ENCODE measurements around the gene NINJ2. TPM values are rescaled to one million over a fixed set of nuclear protein-coding genes. Genes with fewer than 3 reads are reported as not detected.

The NINJ2 gene
- total RNA-seq, 1 donor from 2014 or later: not detected

DNA sequence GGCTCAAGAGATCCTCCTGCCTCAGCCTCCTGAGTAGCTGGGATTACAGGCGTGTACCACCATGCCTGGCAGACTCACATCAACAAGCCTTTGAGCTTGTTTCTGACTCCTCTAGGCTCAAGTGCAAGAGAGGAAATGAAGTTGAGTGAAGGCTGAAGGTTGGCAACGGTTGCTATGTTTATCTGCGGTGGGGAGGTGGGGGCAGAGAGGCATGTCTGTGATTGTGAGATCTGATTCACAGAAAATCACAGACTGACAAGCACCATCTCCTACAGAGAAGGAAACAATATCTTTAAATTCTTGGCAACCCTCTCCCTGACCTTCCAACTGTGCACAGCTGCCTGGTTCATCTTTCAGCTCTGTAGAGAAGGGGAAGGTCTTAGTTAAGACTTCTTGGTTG lies 22.1 kb upstream of the NINJ2 start:
- Histone ChIP-seq H3K27ac (ENCODE audit: low read depth, low read length) (no peak overlapping the region), H3K4me3 (ENCODE audit: insufficient read depth, low read depth, low read length) (no peak overlapping the region), H3K9me3 (ENCODE audit: insufficient read depth, low read depth, low read length) (no peaks in the 10 kb centered on the region), H3K27me3 (ENCODE audit: insufficient read depth, low read length) (no peaks in the 10 kb centered on the region), H4K20me1 (ENCODE audit: insufficient read depth, low read length) (no peaks in the 10 kb centered on the region), H3K4me1 (ENCODE audit: insufficient read depth, low read length) (no peaks in the 10 kb centered on the region), H3K4me2 (ENCODE audit: low read length) (peak overlapping the region; percentile 15), H3K79me2 (ENCODE audit: insufficient read depth, low read length) (no peaks in the 10 kb centered on the region), H3K36me3 (ENCODE audit: insufficient read depth, low read length) (no peaks in the 10 kb centered on the region), H3K9ac (ENCODE audit: low read length) (no peak overlapping the region), H2AFZ (ENCODE audit: low read depth, low read length) (no peak overlapping the region)
- TF ChIP-seq CTCF (IDR thresholded peaks at IDR 0.05; ENCODE audit: insufficient read depth, low read depth, low read length) (no peak), EZH2 (IDR thresholded peaks at IDR 0.05; ENCODE audit: insufficient read depth, low read length) (no peak)
- no peaks in the 10 kb centered on the region for H3K36me3 Mint-ChIP-seq (ENCODE audit: low read depth, unreplicated experiment)
- H3K27ac Mint-ChIP-seq (ENCODE audit: unreplicated experiment): peak overlapping the region; percentile 26
- peaks cover 2% of the 10 kb centered on the region for H3K27me3 Mint-ChIP-seq (ENCODE audit: low read depth, unreplicated experiment)
- DNase-seq (ENCODE audit: low read depth) (peak; percentile 48), FAIRE-seq (no peak)
- peaks cover 9% of the 10 kb centered on the region for H3K4me1 Mint-ChIP-seq (ENCODE audit: low read depth, unreplicated experiment)
- H3K4me3 Mint-ChIP-seq (ENCODE audit: unreplicated experiment): no peak overlapping the region
- H3K9me3 Mint-ChIP-seq (ENCODE audit: unreplicated experiment): peaks cover under 1% of the 10 kb centered on the region

GRCh38 chr12:684416-684815 lies 21.2 kb upstream of the NINJ2 start:
- Histone ChIP-seq H3K4me1 (ENCODE audit: insufficient read depth, low read length) (no peaks in the 10 kb centered on the region), H3K79me2 (ENCODE audit: insufficient read depth, low read length) (no peaks in the 10 kb centered on the region), H2AFZ (ENCODE audit: low read depth, low read length) (no peak overlapping the region), H3K36me3 (ENCODE audit: insufficient read depth, low read length) (no peaks in the 10 kb centered on the region), H3K9me3 (ENCODE audit: insufficient read depth, low read depth, low read length) (no peaks in the 10 kb centered on the region), H3K4me3 (ENCODE audit: insufficient read depth, low read depth, low read length) (no peak overlapping the region), H4K20me1 (ENCODE audit: insufficient read depth, low read length) (no peaks in the 10 kb centered on the region), H3K9ac (ENCODE audit: low read length) (no peak overlapping the region), H3K27ac (ENCODE audit: low read depth, low read length) (no peak overlapping the region), H3K27me3 (ENCODE audit: insufficient read depth, low read length) (no peaks in the 10 kb centered on the region), H3K4me2 (ENCODE audit: low read length) (no peak overlapping the region)
- peaks cover 9% of the 10 kb centered on the region for H3K4me1 Mint-ChIP-seq (ENCODE audit: low read depth, unreplicated experiment)
- H3K9me3 Mint-ChIP-seq (ENCODE audit: unreplicated experiment): peaks cover 4% of the 10 kb centered on the region
- FAIRE-seq (no peak), DNase-seq (ENCODE audit: low read depth) (no peak)
- TF ChIP-seq CTCF (IDR thresholded peaks at IDR 0.05; ENCODE audit: insufficient read depth, low read depth, low read length): no peak
- no peak for TF ChIP-seq EZH2 (IDR thresholded peaks at IDR 0.05; ENCODE audit: insufficient read depth, low read length)
- H3K27me3 Mint-ChIP-seq (ENCODE audit: low read depth, unreplicated experiment): peaks cover 2% of the 10 kb centered on the region
- no peaks in the 10 kb centered on the region for H3K36me3 Mint-ChIP-seq (ENCODE audit: low read depth, unreplicated experiment)
- H3K27ac Mint-ChIP-seq (ENCODE audit: unreplicated experiment): no peak overlapping the region
- no peak overlapping the region for H3K4me3 Mint-ChIP-seq (ENCODE audit: unreplicated experiment)

DNA sequence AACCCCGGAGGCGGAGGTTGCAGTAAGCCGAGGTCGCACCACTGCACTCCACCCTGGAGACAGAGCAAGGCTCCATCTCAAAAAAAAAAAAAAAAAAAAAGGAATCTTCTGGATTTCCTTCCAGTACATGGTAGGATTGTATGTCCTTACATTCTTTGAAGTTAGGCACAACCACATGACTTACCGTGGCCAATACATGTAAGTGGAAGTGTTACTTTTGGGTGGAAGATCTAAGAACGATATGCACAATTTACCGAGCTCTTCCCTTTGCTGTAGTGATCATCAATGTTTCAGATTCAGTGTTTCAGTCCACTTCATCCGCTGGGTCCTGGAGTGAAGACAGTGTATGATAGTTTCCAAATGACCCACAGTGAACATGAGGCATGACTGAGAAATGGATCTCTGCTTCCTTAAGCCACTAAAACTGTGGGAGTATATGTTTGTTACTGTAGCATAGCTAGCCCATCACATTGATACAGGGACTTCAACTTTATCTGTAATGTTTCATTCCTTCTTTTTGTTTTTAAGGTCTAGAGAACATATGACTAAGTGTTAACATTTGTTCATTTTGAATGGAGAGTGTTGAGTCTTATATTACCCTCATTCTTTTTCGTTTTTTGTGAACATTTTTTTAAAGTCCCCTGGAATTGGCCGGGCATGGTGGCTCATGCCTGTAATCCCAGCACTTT lies 18.5 kb upstream of the NINJ2 start:
- Histone ChIP-seq H3K79me2 (ENCODE audit: insufficient read depth, low read length) (no peaks in the 10 kb centered on the region), H3K4me2 (ENCODE audit: low read length) (no peak overlapping the region), H2AFZ (ENCODE audit: low read depth, low read length) (no peak overlapping the region), H3K27me3 (ENCODE audit: insufficient read depth, low read length) (no peaks in the 10 kb centered on the region), H4K20me1 (ENCODE audit: insufficient read depth, low read length) (no peaks in the 10 kb centered on the region), H3K4me1 (ENCODE audit: insufficient read depth, low read length) (no peaks in the 10 kb centered on the region), H3K36me3 (ENCODE audit: insufficient read depth, low read length) (no peaks in the 10 kb centered on the region), H3K4me3 (ENCODE audit: insufficient read depth, low read depth, low read length) (no peak overlapping the region), H3K27ac (ENCODE audit: low read depth, low read length) (no peak overlapping the region), H3K9ac (ENCODE audit: low read length) (no peak overlapping the region), H3K9me3 (ENCODE audit: insufficient read depth, low read depth, low read length) (no peaks in the 10 kb centered on the region)
- Mint-ChIP-seq H3K27me3 (ENCODE audit: low read depth, unreplicated experiment) (no peaks in the 10 kb centered on the region), H3K4me3 (ENCODE audit: unreplicated experiment) (no peak overlapping the region), H3K27ac (ENCODE audit: unreplicated experiment) (no peak overlapping the region), H3K4me1 (ENCODE audit: low read depth, unreplicated experiment) (peaks cover 9% of the 10 kb centered on the region), H3K36me3 (ENCODE audit: low read depth, unreplicated experiment) (no peaks in the 10 kb centered on the region), H3K9me3 (ENCODE audit: unreplicated experiment) (peaks cover 4% of the 10 kb centered on the region)
- TF ChIP-seq EZH2 (IDR thresholded peaks at IDR 0.05; ENCODE audit: insufficient read depth, low read length) (no peak), CTCF (IDR thresholded peaks at IDR 0.05; ENCODE audit: insufficient read depth, low read depth, low read length) (no peak)
- FAIRE-seq (no peak), DNase-seq (ENCODE audit: low read depth) (no peak)

All from astrocyte (in vitro differentiated cells and primary cell).